ENCODE measurements around the gene MEX3C.

MEX3C gene

DNA sequence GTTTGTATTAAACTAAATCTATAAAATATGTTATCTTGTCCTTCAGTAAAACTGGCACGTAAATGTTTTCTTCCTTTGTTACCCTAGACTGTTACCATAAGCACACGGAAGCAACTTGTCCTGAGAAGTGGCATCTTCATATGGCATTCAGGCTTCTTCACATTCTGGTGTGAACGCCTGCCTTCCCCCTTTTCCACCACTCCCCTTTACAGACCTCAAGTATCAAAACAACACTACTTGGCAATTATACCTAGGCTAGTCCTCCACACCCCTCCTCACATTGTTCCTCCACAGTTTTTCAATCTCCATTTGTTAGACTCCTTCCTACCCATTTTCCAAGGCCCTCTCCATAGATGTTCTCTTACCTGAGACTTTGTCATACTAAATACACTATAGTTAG is 2.9 kb downstream of the MEX3C start:
- H3K4me1 ChIP-seq, result peaks cover 0 to 49% (median 27%) of the 10 kb centered on the region in 4 donors
- intact Hi-C loops (cut with DNase I; ENCODE audit: low total_unique reads), result loop anchor here (10.0 kb wide), 3 partner anchors 130 to 910 kb away; partner anchors contain the start of genes CXXC1, ELAC1 and MBD1
- no peaks in the 10 kb centered on the region for H3K36me3 ChIP-seq
- no peaks in the 10 kb centered on the region for H3K9me3 ChIP-seq
- TF ChIP-seq CTCF (IDR thresholded peaks at IDR 0.05), result no peak
- peak overlapping the region in 1 of 2 donors; percentile 89 for H3K4me3 ChIP-seq
- no peaks in the 10 kb centered on the region for H3K27me3 ChIP-seq
- no peak for DNase-seq
- H3K27ac ChIP-seq, result peak overlapping the region; percentile 97 to 98

- DNase-seq, result no peak
- Histone ChIP-seq H3K27ac (peak overlapping the region in 1 of 2 donors; percentile 98), H3K4me3 (no peak overlapping the region), H3K27me3 (no peaks in the 10 kb centered on the region), H3K9me3 (no peaks in the 10 kb centered on the region), H3K36me3 (no peaks in the 10 kb centered on the region), H3K4me1 (peaks cover 0 to 49% (median 27%) of the 10 kb centered on the region in 4 donors)
- intact Hi-C loops (cut with DNase I; ENCODE audit: low total_unique reads), result loop anchor here (10.0 kb wide), 3 partner anchors 129 to 909 kb away; partner anchors contain the start of genes CXXC1, ELAC1 and MBD1
- TF ChIP-seq CTCF (IDR thresholded peaks at IDR 0.05), result no peak
Observed at GRCh38 chr18:51193621-51194287, 3.7 kb downstream of the MEX3C start.

DNA sequence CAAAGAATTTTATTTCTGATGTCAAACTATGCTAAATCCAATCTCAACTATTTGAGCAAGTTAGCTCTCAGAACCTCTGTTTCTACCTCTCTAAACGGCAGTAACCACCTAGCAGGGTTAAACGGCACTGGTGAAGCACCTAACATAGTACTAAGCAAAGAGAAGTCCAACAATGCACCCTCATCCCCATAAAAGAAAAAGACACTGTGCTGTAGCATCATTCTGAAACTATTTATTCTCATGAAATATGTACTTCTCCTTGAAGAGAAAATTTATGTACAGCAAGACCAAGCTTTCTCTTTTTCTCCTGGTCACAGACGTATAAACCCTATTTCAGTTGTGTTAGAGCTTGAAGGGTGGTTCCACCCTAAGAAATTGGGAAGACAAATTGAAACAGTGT is 4.8 kb downstream of the MEX3C start:
- Histone ChIP-seq H3K9me3 (no peaks in the 10 kb centered on the region), H3K36me3 (no peaks in the 10 kb centered on the region), H3K4me3 (no peak overlapping the region), H3K27me3 (no peaks in the 10 kb centered on the region), H3K4me1 (peaks cover 0 to 52% (median 25%) of the 10 kb centered on the region in 4 donors), H3K27ac (no peak overlapping the region)
- DNase-seq, result no peak
- intact Hi-C loops (cut with DNase I; ENCODE audit: low total_unique reads), result loop anchor here (10.0 kb wide), 3 partner anchors 128 to 908 kb away; partner anchors contain the start of genes CXXC1, ELAC1 and MBD1
- TF ChIP-seq CTCF (IDR thresholded peaks at IDR 0.05), result no peak

- no peaks in the 10 kb centered on the region for H3K36me3 ChIP-seq
- intact Hi-C loops (cut with DNase I; ENCODE audit: low total_unique reads), result loop anchor here (10.0 kb wide), 3 partner anchors 127 to 907 kb away; partner anchors contain the start of genes CXXC1, ELAC1 and MBD1
Observed at GRCh38 chr18:51192026-51192425, 5.5 kb downstream of the MEX3C start.

GRCh38 chr18:51191128-51191717 is 6.3 kb downstream of the MEX3C start:
- no peaks in the 10 kb centered on the region for H3K36me3 ChIP-seq
- no peak for TF ChIP-seq CTCF (IDR thresholded peaks at IDR 0.05)
- H3K27ac ChIP-seq, result no peak overlapping the region
- no peaks in the 10 kb centered on the region for H3K9me3 ChIP-seq
- intact Hi-C loops (cut with DNase I; ENCODE audit: low total_unique reads), result loop anchor here (10.0 kb wide), 3 partner anchors 126 to 906 kb away; partner anchors contain the start of genes CXXC1, ELAC1 and MBD1
- DNase-seq, result no peak
- H3K4me3 ChIP-seq, result no peak overlapping the region
- H3K4me1 ChIP-seq, result peaks cover 0 to 52% (median 25%) of the 10 kb centered on the region in 4 donors
- no peaks in the 10 kb centered on the region for H3K27me3 ChIP-seq

More at GRCh38 chr18:51192026-51192425, 5.5 kb downstream of the MEX3C start:
- no peak for DNase-seq
- Histone ChIP-seq H3K4me1 (peaks cover 0 to 52% (median 25%) of the 10 kb centered on the region in 4 donors), H3K27ac (no peak overlapping the region), H3K9me3 (no peaks in the 10 kb centered on the region), H3K4me3 (no peak overlapping the region), H3K27me3 (no peaks in the 10 kb centered on the region)
- TF ChIP-seq CTCF (IDR thresholded peaks at IDR 0.05), result no peak
